ENCODE results near the gene IL17RB.

The IL17RB gene

DNA sequence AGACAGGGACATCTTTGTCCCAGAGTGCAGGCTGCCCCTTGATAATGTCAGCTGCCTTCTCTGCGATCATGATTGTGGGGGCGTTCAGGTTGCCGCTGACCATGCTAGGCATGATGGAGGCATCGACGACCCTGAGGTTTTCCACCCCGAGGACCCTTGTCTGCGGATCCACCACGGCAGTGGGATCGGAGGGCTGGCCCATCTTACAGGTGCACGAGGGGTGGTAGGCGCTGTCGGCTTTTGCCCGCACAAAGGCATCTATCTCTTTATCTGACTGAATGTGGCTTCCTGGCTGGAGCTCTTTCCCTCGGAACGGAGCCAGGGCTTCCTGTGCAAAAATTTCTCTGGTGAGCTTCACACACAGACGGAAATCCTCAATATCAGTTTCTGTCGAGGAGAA lies 28.6 kb upstream of the IL17RB start:
- TF ChIP-seq ARNT (IDR thresholded peaks at IDR 0.05) (no peak), FOXK2 (IDR thresholded peaks at IDR 0.05) (no peak), FOXA1 (IDR thresholded peaks at IDR 0.05) (no peak), ELF4 (IDR thresholded peaks at IDR 0.05) (no peak), SUZ12 (IDR thresholded peaks at IDR 0.05) (no peak), ZNF384 (IDR thresholded peaks at IDR 0.05) (no peak), L3MBTL2 (conservative IDR thresholded peaks at IDR 0.05) (no peak), BHLHE40 (IDR thresholded peaks at IDR 0.05; ENCODE audit: borderline replicate concordance) (no peak), CTBP1 (IDR thresholded peaks at IDR 0.05; ENCODE audit: borderline replicate concordance) (no peak), NFRKB (IDR thresholded peaks at IDR 0.05) (no peak), TARDBP (IDR thresholded peaks at IDR 0.05) (no peak), LEF1 (IDR thresholded peaks at IDR 0.05; ENCODE audit: borderline replicate concordance) (no peak), SP1 (IDR thresholded peaks at IDR 0.05) (no peak), FOXM1 (IDR thresholded peaks at IDR 0.05; ENCODE audit: borderline replicate concordance) (no peak), HDGF (IDR thresholded peaks at IDR 0.05; ENCODE audit: borderline replicate concordance) (no peak)
- TF ChIP-seq, protein P1, sequence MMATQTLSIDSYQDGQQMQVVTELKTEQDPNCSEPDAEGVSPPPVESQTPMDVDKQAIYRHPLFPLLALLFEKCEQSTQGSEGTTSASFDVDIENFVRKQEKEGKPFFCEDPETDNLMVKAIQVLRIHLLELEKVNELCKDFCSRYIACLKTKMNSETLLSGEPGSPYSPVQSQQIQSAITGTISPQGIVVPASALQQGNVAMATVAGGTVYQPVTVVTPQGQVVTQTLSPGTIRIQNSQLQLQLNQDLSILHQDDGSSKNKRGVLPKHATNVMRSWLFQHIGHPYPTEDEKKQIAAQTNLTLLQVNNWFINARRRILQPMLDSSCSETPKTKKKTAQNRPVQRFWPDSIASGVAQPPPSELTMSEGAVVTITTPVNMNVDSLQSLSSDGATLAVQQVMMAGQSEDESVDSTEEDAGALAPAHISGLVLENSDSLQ (IDR thresholded peaks at IDR 0.05): no peak
- ChIA-PET CTCF (no interaction called here), POLR2A (interaction anchor here (1.1 kb wide), 1 partner anchor 23 kb away, joined by 3 read pairs; no protein-coding TSS in a partner anchor)
- no peak for DNase-seq (ENCODE audit: extremely low spot score)

DNA sequence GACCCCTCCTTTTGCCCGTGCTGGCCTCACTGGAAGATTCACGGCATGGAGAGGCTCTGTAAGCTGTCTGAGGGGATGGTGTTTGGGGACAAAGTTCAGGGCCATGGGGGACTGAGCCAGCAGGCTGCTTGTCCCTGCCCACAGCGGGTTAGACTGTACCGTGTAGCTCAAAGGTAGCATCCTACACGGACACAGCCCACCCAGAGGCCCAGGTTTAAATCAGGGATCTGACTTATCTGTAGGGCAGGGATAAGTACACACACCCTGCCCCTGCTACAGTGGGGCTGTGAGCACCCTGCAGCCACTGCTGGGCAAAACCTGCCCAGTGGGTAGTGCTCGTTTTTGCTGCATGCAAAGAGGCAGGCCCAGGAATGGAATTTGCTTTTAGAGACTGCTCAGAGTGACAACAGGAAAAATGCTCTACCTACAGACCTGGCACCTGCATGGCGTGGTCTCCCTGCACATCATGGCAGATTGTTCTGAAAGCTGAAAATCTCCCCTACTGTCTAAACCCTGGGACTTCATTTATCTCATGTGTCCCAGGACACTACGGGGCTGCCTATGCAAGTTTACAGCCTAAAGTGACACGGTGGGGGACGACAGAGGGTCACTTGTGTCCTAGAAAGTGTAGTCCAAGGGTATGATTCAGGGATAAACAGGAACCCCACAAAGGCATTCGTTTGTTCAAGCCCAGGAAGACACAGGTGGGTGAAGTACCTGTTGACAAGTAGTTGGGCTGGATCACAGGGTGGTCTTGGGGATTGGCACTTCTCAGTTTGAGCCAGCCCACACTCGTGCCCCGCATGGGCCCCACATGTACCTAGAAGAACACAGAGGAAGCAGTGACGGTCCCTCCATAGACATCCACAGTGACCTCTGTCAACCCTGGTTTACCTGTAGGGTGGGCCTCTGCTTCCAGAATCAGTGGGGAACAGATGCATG lies 27.9 kb upstream of the IL17RB start:
- no peak for DNase-seq (ENCODE audit: extremely low spot score)
- ChIA-PET CTCF (no interaction called here), POLR2A (interaction anchor here (1.1 kb wide), 1 partner anchor 23 kb away, joined by 3 read pairs; no protein-coding TSS in a partner anchor)
- TF ChIP-seq, protein P1 (IDR thresholded peaks at IDR 0.05): no peak
- TF ChIP-seq SP1 (IDR thresholded peaks at IDR 0.05): no peak

DNA sequence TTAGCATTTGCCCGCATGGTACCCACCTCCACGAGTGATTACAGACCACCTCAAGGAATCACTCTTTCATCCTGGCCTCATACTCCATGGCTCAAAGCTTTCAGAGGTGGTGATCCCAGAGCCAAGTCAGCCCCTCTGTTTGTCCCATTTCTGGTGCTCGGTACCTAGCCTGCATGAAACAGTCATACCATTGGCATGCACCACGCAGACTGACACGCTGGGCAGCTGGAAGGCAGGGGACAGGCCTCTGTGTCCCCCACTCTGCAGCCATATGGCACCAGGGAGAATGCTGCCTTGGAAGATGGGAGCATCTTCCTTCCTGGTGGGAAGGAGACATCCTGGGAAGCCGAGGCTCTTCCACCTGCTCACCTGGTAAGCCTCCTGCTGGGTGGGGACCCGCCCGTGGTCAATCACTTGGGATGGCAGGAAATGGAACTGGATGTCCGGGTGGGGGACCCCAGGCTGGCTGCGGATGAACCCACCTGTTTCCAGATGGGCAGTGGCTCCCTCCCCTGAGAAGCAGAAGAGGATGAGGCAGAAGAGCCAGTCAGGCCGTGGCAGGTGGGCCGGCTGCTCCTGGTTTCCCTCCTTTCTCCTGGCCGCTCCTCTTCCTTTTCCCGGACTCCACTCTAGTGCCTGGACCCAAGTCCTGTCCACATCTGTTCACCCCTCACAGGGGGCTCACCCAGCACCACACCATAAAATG lies 27.1 kb upstream of the IL17RB start:
- DNase-seq (ENCODE audit: extremely low spot score): no peak
- no peak for TF ChIP-seq SP1 (IDR thresholded peaks at IDR 0.05)
- no peak for TF ChIP-seq ARNT (IDR thresholded peaks at IDR 0.05)
- ChIA-PET POLR2A (no interaction called here), CTCF (interaction anchor here (0.5 kb wide), 1 partner anchor 503 kb away, joined by 3 read pairs; no protein-coding TSS in a partner anchor)

DNA sequence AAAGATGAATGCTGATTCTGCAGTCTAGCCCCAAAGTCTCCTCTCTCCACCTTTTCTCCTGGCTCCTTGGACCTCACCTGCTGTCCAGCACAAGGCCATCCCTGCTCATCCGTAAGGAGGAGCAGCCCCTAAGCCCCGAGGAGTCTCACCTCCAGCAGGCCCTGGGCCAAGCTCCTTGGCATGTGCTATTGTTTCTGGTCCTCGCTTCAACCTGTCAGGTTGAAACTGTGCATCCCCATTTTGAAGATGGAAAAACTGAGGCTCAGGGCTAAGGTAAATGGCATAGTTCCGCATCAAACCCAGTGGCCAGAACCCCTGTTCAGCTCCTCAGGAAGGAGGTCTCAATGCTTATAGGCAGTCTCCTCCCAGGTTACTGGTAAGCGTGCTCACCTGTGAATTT lies 26.3 kb upstream of the IL17RB start:
- POLR2A ChIA-PET: no interaction called here
- no peak for TF ChIP-seq CTBP1 (IDR thresholded peaks at IDR 0.05; ENCODE audit: borderline replicate concordance)
- TF ChIP-seq ZNF384 (IDR thresholded peaks at IDR 0.05): no peak
- TF ChIP-seq TARDBP (IDR thresholded peaks at IDR 0.05): no peak
- TF ChIP-seq L3MBTL2 (conservative IDR thresholded peaks at IDR 0.05): no peak
- no peak for TF ChIP-seq ELF4 (IDR thresholded peaks at IDR 0.05)
- TF ChIP-seq, protein P1 (IDR thresholded peaks at IDR 0.05): no peak
- TF ChIP-seq BHLHE40 (IDR thresholded peaks at IDR 0.05; ENCODE audit: borderline replicate concordance): no peak
- TF ChIP-seq HDGF (IDR thresholded peaks at IDR 0.05; ENCODE audit: borderline replicate concordance): no peak
- TF ChIP-seq FOXM1 (IDR thresholded peaks at IDR 0.05; ENCODE audit: borderline replicate concordance): no peak
- no peak for TF ChIP-seq NFRKB (IDR thresholded peaks at IDR 0.05)
- no peak for TF ChIP-seq SUZ12 (IDR thresholded peaks at IDR 0.05)
- TF ChIP-seq SP1 (IDR thresholded peaks at IDR 0.05): no peak
- TF ChIP-seq FOXA1 (IDR thresholded peaks at IDR 0.05): no peak
- no peak for TF ChIP-seq ARNT (IDR thresholded peaks at IDR 0.05)
- no peak for TF ChIP-seq FOXK2 (IDR thresholded peaks at IDR 0.05)
- TF ChIP-seq LEF1 (IDR thresholded peaks at IDR 0.05; ENCODE audit: borderline replicate concordance): no peak

DNA sequence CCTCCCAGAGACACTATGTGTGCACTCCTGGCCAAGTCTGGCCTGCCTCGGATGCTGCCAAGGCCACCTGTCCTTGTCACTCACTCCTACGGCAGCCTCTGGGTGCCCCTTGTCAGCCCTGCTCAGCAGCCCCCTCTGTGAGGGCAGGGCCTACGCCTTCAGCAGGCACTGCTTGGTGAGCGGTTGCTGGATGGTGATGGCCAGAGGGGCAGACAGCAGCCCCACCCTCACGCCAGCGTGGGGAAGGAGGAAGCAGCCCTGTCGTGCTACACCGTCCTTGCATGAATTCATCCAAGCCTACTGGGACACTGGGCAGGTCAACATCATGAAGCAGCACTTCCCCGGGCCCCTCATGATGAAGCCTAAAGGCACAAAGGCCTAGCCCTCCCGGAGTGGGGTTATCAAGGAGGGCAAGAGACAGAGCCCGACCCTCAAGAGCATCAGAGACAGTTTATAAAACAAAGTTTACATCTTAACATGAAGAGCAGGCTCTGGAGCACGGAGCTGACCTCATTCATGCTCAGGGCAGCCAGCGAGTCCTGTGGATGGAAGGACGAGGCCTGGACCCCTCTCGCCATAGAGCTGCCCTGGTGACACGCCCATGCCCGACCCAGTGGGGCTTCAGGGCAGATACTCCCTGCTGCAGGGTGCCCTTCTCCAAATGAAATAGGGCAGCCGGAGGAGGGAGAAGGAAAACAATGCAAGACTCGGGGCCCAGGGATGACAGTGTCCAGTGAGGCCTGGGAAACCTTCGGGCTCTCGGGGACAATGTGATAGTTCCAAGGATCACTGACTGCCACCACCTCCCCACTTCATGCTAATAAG lies 25.4 kb upstream of the IL17RB start:
- no peak for TF ChIP-seq FOXK2 (IDR thresholded peaks at IDR 0.05)
- no peak for TF ChIP-seq NFRKB (IDR thresholded peaks at IDR 0.05)
- TF ChIP-seq, protein P1 (IDR thresholded peaks at IDR 0.05): no peak
- TF ChIP-seq FOXA1 (IDR thresholded peaks at IDR 0.05): no peak
- no peak for TF ChIP-seq ARNT (IDR thresholded peaks at IDR 0.05)
- CTCF ChIA-PET: no interaction called here
- POLR2A ChIA-PET: no interaction called here
- DNase-seq (ENCODE audit: extremely low spot score): no peak

More for the DNA sequence above, 26.3 kb upstream of the IL17RB start:
- no peak for DNase-seq (ENCODE audit: extremely low spot score)
- CTCF ChIA-PET: no interaction called here

Data from HEK293T (cell line).